Left ventricle myocardium inferior (tissue), 1 donor: Measurements from ENCODE around the gene BUD23. TPM values are rescaled to one million over a fixed set of nuclear protein-coding genes. Genes with fewer than 3 reads are reported as not detected.

Experiments
- DNase-seq: peaks from one replicate; pipeline ENCODE4 v3.0.0-alpha.2; 2020
- H3K27ac ChIP-seq: fragments of 200-600 bp; replicated peaks from 2 replicates; pipeline ENCODE4 v1.8.0; 2021
- H3K27me3 ChIP-seq: fragments of 200-600 bp; 2 replicates; pipeline ENCODE4 v1.8.0; 2021; ENCODE audit warnings: low read depth
- H3K36me3 ChIP-seq: fragments of 200-600 bp; 2 replicates; pipeline ENCODE4 v1.8.0; 2021
- H3K4me1 ChIP-seq: fragments of 200-600 bp; 2 replicates; pipeline ENCODE4 v1.8.0; 2021
- H3K4me3 ChIP-seq: fragments of 200-600 bp; 2 replicates; pipeline ENCODE4 v1.8.0; 2021; ENCODE audit warnings: mild to moderate bottlenecking, moderate library complexity
- H3K9me3 ChIP-seq: fragments of 200-600 bp; replicated peaks from 2 replicates; pipeline ENCODE4 v1.8.0; 2021
- intact Hi-C: fragments of 100-400 bp; cut with micrococcal nuclease; formaldehyde crosslinking; loops from one replicate; pipeline ENCODE4 v1.11.0; 2022
- long read RNA-seq: library from polyadenylated mRNA; unstranded; transcript quantifications from one replicate; pipeline ENCODE4 v2.0.0, GENCODE V29; 2021
- total RNA-seq: library from RNA; stranded (reverse); fragmentation: NEBNext Ultra II Directional; extraction: Animal tissue kit (Norgen Biotek cat#: 25700); gene quantifications from one replicate; pipeline ENCODE4 v1.2.1, GENCODE V29; 2021
- TF ChIP-seq, protein P1 (sequence below): fragments of 200-600 bp; IDR thresholded peaks from 2 replicates; pipeline ENCODE4 v1.8.0; 2021; ENCODE audit warnings: antibody characterized with exemption, mild to moderate bottlenecking, borderline replicate concordance
- donor health status: DM: no; HTN: yes; CAD: no; lungs with severe emphysema.

BUD23 gene, protein sequence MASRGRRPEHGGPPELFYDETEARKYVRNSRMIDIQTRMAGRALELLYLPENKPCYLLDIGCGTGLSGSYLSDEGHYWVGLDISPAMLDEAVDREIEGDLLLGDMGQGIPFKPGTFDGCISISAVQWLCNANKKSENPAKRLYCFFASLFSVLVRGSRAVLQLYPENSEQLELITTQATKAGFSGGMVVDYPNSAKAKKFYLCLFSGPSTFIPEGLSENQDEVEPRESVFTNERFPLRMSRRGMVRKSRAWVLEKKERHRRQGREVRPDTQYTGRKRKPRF
- total RNA-seq = 65.0 TPM
- long read RNA-seq, transcript BUD23-201 (12 exons, 1,230 nt) = major isoform, 61 of 82 reads
- long read RNA-seq, transcript BUD23-215 (2 exons, 3,886 nt) = minor isoform, 7 of 82 reads
- long read RNA-seq, partial matches to known transcripts = 1 of 82 reads
- long read RNA-seq, other reads (novel, unspliced or antisense) = 11 of 82 reads

- Histone ChIP-seq H3K27me3 (no peaks in the 10 kb centered on the region), H3K27ac (peak within 1 kb of the TSS; percentile 93), H3K36me3 (peaks cover 28% of the 10 kb centered on the region), H3K4me1 (peaks cover 72% of the 10 kb centered on the region), H3K9me3 (no peaks in the 10 kb centered on the region), H3K4me3 (peak within 1 kb of the TSS; percentile 100)
- intact Hi-C loops = no loop called here
- TF ChIP-seq, protein P1, sequence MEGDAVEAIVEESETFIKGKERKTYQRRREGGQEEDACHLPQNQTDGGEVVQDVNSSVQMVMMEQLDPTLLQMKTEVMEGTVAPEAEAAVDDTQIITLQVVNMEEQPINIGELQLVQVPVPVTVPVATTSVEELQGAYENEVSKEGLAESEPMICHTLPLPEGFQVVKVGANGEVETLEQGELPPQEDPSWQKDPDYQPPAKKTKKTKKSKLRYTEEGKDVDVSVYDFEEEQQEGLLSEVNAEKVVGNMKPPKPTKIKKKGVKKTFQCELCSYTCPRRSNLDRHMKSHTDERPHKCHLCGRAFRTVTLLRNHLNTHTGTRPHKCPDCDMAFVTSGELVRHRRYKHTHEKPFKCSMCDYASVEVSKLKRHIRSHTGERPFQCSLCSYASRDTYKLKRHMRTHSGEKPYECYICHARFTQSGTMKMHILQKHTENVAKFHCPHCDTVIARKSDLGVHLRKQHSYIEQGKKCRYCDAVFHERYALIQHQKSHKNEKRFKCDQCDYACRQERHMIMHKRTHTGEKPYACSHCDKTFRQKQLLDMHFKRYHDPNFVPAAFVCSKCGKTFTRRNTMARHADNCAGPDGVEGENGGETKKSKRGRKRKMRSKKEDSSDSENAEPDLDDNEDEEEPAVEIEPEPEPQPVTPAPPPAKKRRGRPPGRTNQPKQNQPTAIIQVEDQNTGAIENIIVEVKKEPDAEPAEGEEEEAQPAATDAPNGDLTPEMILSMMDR = no peak
- peak; percentile 99 for DNase-seq
Measured at GRCh38 chr7:73683056-73683787, at the start of gene BUD23, which contains the start of gene DNAJC30. BUD23 (plus strand) TSS chr7:73683597; CDS start chr7:73683626, 29 bp downstream. DNAJC30 (minus strand) TSS chr7:73683453; CDS start chr7:73683423, 30 bp downstream.

- no peaks in the 10 kb centered on the region for H3K4me1 ChIP-seq
- peaks cover 75% of the 10 kb centered on the region for H3K27me3 ChIP-seq
- H3K4me3 ChIP-seq = no peak overlapping the region
- H3K27ac ChIP-seq = no peak overlapping the region
- no peaks in the 10 kb centered on the region for H3K9me3 ChIP-seq
- intact Hi-C loops = no loop called here
- TF ChIP-seq, protein P1 = no peak
- no peak for DNase-seq
- H3K36me3 ChIP-seq = no peaks in the 10 kb centered on the region
Measured at GRCh38 chr7:73633844-73634243, 49.6 kb upstream of the BUD23 start.

- Histone ChIP-seq H3K27ac (no peak overlapping the region), H3K9me3 (no peaks in the 10 kb centered on the region), H3K27me3 (peaks cover 59% of the 10 kb centered on the region), H3K4me1 (no peaks in the 10 kb centered on the region), H3K36me3 (no peaks in the 10 kb centered on the region), H3K4me3 (no peak overlapping the region)
- intact Hi-C loops = no loop called here
- TF ChIP-seq, protein P1 = no peak
- no peak for DNase-seq
Measured at GRCh38 chr7:73635428-73636200, 47.8 kb upstream of the BUD23 start.

- Histone ChIP-seq H3K4me1 (no peaks in the 10 kb centered on the region), H3K36me3 (no peaks in the 10 kb centered on the region), H3K27ac (no peak overlapping the region), H3K27me3 (peaks cover 63% of the 10 kb centered on the region), H3K9me3 (peaks cover 10% of the 10 kb centered on the region), H3K4me3 (no peak overlapping the region)
- no peak for DNase-seq
- TF ChIP-seq, protein P1 = no peak
- intact Hi-C loops = no loop called here
Measured at GRCh38 chr7:73638911-73639310, 44.5 kb upstream of the BUD23 start.

DNA sequence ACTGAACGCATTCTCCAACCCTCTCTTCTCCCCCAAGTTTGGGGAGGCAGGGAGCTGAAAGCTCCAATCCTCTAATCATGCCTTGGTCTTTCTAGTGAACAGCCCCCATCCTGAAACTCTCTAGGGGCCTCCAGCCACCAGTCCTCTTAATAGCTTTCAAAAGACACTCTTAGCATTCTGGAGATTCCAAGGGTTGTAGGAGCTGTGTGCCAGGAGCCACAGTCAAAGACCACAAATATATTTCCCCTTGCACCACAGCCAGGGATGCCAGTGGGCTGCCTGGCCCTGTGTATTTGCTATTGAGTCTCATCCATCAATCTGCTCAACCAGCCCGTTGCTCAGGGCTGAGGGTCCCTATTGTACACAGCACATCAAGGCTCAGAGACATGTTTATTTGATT is 40.6 kb upstream of the BUD23 start:
- intact Hi-C loops = no loop called here
- TF ChIP-seq, protein P1 = no peak
- H3K36me3 ChIP-seq = no peaks in the 10 kb centered on the region
- no peak for DNase-seq
- H3K27ac ChIP-seq = no peak overlapping the region
- H3K27me3 ChIP-seq = peaks cover 73% of the 10 kb centered on the region
- H3K4me3 ChIP-seq = no peak overlapping the region
- peaks cover 1% of the 10 kb centered on the region for H3K4me1 ChIP-seq
- H3K9me3 ChIP-seq = peaks cover 10% of the 10 kb centered on the region
